NK-92 treated with Interleukin-12 subunit alpha and Interleukin-12 subunit beta, amount 100 ng/mL, for 24 hours (cell line): ENCODE results near the gene DHFR.

Source experiments
- DNase-seq: peaks from one replicate; lab custom pipeline; 2025; lab: John Stamatoyannopoulos, UW

Gene DHFR

DNA sequence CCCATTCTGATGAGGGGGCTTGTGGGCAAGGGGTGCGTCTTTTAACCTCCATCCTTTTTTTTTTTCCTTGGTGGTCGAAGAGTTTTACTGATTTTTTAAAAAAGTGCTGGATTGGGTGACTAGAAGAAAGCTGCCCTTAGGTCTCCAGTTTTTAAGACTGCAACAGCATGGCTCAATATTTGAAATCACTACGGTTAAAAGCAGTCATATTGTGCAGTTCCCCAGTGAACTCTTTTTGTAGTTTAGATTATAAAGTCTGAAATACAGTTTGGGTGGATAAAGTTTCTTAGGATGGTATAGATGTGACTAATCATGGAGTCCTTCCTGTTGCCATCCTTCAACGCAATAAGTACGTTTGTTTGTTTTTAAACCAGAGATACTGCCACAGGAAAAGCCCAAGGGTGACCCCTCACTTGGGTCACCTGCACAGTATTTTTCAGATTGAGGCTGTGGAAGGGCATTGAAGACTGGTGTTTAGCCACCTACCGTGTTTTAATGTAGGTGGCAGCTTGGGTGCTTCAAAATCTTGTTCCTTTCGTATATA, 520 bp upstream of the DHFR start:
- DNase-seq: no peak

GRCh38 chr5:80654054-80654390, 761 bp downstream of the DHFR start:
- DNase-seq: no peak

DNA sequence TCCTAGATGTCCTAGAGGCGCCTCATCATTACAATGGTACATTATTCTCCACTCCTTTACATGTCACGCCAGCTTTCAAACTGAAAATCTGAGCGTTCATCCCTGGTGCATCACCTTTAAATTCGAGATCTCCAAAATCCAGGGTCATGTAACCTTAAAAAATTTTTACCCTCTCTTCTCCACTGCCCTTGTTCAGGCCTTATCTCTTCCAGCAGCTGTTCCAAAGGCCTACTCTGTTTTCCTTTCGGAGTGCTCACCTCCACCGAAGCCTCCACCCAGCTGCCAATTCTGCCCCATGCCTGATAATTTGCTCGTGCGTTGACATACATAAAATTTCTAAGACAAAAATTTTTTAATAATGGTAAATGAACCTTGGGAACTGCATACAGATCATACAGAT, 1.3 kb downstream of the DHFR start:
- DNase-seq: no peak

- no peak for DNase-seq
Observed at GRCh38 chr5:80646926-80647325, 7.9 kb downstream of the DHFR start.

- no peak for DNase-seq
Observed at GRCh38 chr5:80644900-80645299, 9.9 kb downstream of the DHFR start.

- DNase-seq: no peak
Observed at GRCh38 chr5:80641353-80641752, 13.4 kb downstream of the DHFR start.

GRCh38 chr5:80634193-80634592, 20.6 kb downstream of the DHFR start:
- no peak for DNase-seq

GRCh38 chr5:80632700-80633099, 22.1 kb downstream of the DHFR start:
- DNase-seq: no peak

- DNase-seq: no peak
Observed at GRCh38 chr5:80631278-80632259, 23.2 kb downstream of the DHFR start.

DNA sequence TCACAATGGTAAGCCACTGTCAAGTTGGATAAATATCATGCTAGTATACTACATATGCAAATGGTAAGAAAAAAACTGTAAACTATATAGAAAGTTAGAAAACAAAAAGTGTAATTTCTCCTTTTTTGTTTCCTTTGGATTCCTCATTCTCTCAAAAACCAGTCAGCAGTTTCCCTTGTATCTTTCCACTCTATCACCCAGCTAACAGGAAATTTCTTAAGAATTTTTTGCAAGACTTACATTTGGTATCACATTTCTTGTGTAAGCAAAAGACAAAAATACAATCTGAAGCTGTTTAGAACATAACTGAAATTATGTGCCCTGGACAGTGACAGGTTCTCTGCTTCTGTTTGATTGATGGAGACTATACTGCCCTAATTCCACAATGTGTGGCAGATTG, 25.5 kb downstream of the DHFR start:
- DNase-seq: no peak

DNA sequence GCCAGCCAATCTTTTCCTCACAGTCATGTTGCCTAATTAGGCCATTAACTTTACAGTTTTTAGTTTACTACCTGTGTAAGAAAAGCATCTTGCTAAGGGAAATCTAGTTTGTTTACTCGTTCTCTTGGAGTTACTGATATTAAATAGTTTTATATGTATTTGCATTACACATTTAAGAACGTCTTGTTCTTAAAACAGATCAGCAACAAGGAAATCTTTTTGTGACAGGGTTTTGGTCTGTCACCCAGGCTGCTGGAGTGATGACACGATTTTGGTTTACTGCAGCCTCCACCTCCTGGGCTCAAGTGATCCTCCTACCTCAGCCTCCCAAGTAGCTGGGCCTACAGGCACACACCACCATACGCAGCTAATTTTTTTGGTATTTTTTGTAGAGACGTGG, 29.6 kb downstream of the DHFR start:
- no peak for DNase-seq

GRCh38 chr5:80623999-80624398, 30.8 kb downstream of the DHFR start:
- DNase-seq: no peak

- no peak for DNase-seq
Observed at GRCh38 chr5:80622756-80623155, 32.0 kb downstream of the DHFR start.

DNA sequence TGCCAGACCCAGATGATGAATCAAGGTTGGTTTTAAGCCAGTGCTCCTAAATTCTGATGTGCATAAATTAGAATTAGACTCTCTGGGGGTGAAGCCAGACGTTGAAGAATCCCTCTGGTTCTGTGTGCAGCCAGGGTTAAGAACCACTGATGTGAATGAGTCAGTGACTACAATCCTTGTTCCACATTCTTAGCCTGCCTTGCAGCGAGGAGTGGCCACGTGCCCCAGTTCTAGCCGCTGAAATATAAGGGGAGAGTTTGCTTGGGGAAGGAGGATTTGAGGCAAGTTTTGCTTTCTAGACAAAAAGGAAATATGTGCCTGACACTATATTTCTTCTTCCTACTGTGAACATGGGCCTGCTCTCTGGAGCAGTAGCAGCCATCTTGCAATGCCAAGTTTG, 34.6 kb downstream of the DHFR start:
- no peak for DNase-seq

DNA sequence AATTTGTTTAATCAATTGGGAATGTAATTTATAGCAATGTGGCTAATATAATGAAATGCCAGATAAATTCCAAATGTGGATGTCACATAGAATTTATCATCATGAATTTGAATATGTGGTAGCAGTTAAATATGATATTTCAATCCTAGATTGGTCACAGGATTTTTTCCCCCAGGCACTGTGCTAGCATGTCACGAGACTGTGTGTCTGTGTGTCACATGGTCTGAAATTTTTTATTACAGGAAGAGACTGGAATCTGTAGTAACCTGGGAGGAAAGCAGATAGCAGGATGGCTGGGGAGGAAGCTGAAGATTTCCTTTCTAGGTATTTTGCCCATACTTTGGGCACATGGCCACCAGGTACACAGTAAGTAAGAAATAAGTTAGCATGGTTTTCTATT, 35.7 kb downstream of the DHFR start:
- no peak for DNase-seq

GRCh38 chr5:80618438-80618837, 36.3 kb downstream of the DHFR start:
- no peak for DNase-seq

GRCh38 chr5:80615266-80615914, 39.4 kb downstream of the DHFR start:
- no peak for DNase-seq

DNA sequence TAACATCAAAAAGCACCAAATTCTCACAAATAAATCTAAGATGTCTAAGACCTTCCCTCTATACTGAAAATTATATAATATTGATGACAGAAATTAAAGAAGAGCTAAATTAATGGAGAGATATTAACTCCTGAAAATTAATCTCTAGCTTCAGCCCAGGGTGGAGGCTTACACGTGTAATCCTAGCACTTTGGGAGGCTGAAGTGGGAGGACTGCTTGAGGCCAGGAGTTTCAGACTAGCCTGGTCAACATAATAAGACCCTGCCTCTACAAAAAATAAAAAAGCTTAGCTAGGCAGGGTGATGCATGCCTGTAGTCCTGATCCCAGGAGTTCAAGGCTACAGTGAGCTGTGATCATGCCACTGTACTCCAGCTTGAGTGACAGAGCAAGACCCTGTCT, 45.1 kb downstream of the DHFR start:
- DNase-seq: no peak

DNA sequence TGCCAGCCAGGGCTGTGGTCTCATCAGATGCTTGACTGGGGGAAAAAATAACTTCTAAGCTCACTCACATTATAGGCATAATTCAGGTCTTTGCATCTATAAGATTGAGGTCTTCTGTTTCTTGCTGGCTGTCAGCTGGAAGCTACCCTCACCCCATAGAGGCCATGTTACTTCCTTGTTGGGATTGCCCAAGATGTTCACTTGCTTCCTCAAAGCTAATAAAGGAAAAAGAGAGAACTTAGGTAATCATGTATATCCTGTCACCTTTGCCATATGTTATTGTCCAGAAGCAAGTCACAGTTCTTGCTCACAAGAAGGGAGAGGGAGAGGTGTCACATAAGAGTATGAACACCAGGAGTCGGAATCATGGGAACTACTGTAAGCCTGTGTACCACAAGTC, 46.1 kb downstream of the DHFR start:
- DNase-seq: no peak

DNA sequence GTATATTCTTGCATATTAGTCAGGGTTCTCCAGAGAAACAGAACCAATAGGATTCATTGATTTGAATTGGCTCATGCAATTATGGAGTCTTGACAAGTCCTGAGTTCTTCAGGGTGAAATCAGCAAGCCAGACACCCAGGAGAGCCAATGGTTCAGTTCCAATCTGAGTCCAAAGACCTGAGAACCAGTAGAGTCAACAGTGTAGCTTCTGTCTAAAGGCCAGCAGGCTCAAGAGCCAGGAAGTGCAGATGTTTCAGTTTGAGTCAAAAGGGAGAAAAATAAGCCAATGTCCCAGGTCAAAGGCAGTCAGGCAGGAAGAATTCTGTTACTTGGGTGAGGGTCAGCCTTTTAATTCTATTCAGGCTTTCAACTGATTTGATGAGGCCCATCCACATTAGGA, 47.0 kb downstream of the DHFR start:
- DNase-seq: no peak

DNA sequence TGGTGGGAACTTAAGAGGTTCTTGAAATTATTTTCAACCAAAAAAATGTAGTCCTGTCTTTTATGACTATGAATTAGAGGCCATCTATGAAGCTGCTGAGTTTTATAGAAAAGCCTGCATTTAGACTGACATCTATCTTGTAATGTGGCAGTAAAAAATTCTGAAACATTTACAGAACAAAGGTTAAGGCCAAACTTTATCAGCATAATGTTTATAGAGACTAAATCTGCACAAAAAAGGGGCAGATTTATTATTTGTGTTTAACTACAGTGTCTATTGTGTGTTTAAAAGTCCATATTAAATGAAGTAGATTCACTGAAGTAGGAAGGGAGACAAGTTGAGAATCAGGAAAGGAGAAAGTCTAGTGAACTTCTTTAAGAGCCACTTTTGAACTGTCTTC, 47.4 kb downstream of the DHFR start:
- DNase-seq: no peak

DNA sequence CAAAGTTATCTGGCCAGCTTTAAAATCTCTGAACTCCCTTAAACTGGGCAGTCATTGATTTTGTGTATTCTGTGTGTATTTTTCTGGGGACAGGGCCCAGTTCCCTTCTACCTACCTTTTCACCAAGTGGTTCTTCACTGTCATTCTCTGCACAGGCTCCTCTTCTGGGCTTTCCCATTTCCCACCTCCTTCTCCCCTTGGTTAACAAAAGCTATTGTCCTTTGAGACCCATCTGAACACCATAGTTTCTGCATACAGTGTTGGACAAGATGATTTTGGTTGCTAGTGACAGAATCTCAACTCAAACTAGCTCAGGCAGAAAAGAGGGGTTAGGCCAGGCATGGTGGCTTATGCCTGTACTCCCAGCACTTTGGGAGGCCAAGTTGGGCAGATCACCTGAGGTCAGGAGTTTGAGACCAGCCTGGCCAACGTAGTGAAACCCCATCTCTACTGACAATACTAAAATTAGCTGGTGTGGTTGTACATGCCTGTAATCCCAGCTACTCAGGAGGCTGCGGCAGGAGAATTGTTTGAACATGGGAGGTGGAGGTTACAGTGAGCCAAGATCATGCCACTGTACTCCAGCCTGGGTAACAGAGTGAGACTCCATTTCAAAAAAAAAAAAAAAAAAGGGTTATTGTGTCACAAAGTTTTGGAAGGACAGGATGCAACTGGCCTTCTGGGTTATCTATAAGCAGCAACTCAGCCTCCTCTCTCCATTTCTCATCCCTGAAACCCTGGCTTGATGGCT, 53.7 kb downstream of the DHFR start:
- no peak for DNase-seq

DNA sequence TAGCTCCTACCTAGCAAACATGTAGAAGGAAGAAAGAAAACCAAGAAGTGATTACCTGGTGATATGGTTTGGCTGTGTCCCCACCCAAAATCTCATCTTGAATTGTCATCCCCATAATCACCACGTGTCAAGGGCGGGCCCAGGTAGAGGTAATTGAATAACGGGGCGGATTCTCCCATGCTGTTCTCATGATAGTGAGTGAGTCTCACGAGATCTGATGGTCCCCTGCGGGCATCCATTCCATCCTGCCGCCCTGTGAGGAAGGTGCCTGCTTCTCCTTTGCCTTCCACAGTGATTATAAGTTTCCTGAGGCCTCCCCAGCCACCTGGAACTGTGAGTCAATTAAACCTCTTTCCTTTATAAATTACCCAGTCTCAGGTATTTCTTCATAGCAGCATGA, 57.3 kb downstream of the DHFR start:
- no peak for DNase-seq
